HPDE6-E6E7 (cell line): ENCODE data around the gene CARMIL1.

Experiments used
- DNase-seq: peaks from one replicate; pipeline ENCODE4 v3.0.0; 2011; ENCODE audit warnings: missing footprints; ENCODE audit errors: extremely low spot score

CARMIL1 gene

GRCh38 chr6:25309886-25310285 lies 30.7 kb downstream of the CARMIL1 start:
- DNase-seq, result no peak

- DNase-seq, result peak; percentile 54
Measured at GRCh38 chr6:25311331-25311840, 32.2 kb downstream of the CARMIL1 start.

- no peak for DNase-seq
Measured at GRCh38 chr6:25312034-25312620, 33.0 kb downstream of the CARMIL1 start.

GRCh38 chr6:25312703-25313102 lies 33.5 kb downstream of the CARMIL1 start:
- no peak for DNase-seq

- no peak for DNase-seq
Measured at GRCh38 chr6:25314509-25315175, 35.5 kb downstream of the CARMIL1 start.

GRCh38 chr6:25315194-25316177 lies 36.3 kb downstream of the CARMIL1 start:
- no peak for DNase-seq

GRCh38 chr6:25316626-25317025 lies 37.5 kb downstream of the CARMIL1 start:
- DNase-seq, result no peak

GRCh38 chr6:25318589-25318988 lies 39.4 kb downstream of the CARMIL1 start:
- DNase-seq, result no peak

GRCh38 chr6:25320459-25320858 lies 41.3 kb downstream of the CARMIL1 start:
- no peak for DNase-seq

GRCh38 chr6:25322692-25323091 lies 43.5 kb downstream of the CARMIL1 start:
- DNase-seq, result no peak

GRCh38 chr6:25324066-25324762 lies 45.0 kb downstream of the CARMIL1 start:
- no peak for DNase-seq

- no peak for DNase-seq
Measured at GRCh38 chr6:25326126-25326525, 47.0 kb downstream of the CARMIL1 start.

GRCh38 chr6:25326960-25327359 lies 47.8 kb downstream of the CARMIL1 start:
- no peak for DNase-seq

- DNase-seq, result no peak
Measured at GRCh38 chr6:25327432-25327831, 48.3 kb downstream of the CARMIL1 start.

- DNase-seq, result no peak
Measured at GRCh38 chr6:25329161-25329817, 50.1 kb downstream of the CARMIL1 start.

GRCh38 chr6:25329982-25330381 lies 50.8 kb downstream of the CARMIL1 start:
- no peak for DNase-seq

GRCh38 chr6:25330796-25331685 lies 51.9 kb downstream of the CARMIL1 start:
- DNase-seq, result no peak

- no peak for DNase-seq
Measured at GRCh38 chr6:25332165-25332564, 53.0 kb downstream of the CARMIL1 start.

- no peak for DNase-seq
Measured at GRCh38 chr6:25332655-25333071, 53.5 kb downstream of the CARMIL1 start.

GRCh38 chr6:25333471-25333870 lies 54.3 kb downstream of the CARMIL1 start:
- DNase-seq, result no peak
